Measurements from ENCODE around the gene CACNG4. TPM values are rescaled to one million over a fixed set of nuclear protein-coding genes. Genes with fewer than 3 reads are reported as not detected.

CACNG4 gene
- total RNA-seq, 1 donor from 2014 or later: 5.8 TPM

DNA sequence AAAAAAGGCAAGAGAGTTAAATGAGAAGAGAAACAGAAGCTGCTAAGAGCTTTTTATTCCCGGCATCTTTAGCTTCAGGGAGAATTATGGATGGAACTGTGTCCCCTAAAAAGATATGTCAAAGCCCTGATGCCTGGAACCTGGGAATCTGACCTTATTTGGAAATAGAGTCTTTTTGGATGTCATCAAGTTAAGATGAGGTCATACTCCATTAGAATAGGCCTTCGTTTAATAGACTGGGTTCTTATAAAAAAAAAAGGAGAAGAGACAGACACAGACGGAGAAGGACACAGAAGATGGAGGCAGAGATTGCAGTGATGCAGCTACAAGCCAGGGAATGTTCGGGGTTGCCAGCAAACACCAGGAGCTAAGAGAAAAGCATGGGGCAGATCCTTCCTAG lies 24.6 kb downstream of the CACNG4 start:
- Histone ChIP-seq H3K27me3 (ENCODE audit: insufficient read depth, low read length) (peaks cover 37% of the 10 kb centered on the region), H3K9me3 (ENCODE audit: insufficient read depth, low read depth, low read length) (no peaks in the 10 kb centered on the region), H3K9ac (ENCODE audit: low read length) (no peak overlapping the region), H3K4me3 (ENCODE audit: insufficient read depth, low read depth, low read length) (no peak overlapping the region), H2AFZ (ENCODE audit: low read depth, low read length) (no peak overlapping the region), H3K4me1 (ENCODE audit: insufficient read depth, low read length) (no peaks in the 10 kb centered on the region), H4K20me1 (ENCODE audit: insufficient read depth, low read length) (no peaks in the 10 kb centered on the region), H3K27ac (ENCODE audit: low read depth, low read length) (no peak overlapping the region), H3K79me2 (ENCODE audit: insufficient read depth, low read length) (no peaks in the 10 kb centered on the region), H3K36me3 (ENCODE audit: insufficient read depth, low read length) (no peaks in the 10 kb centered on the region), H3K4me2 (ENCODE audit: low read length) (no peak overlapping the region)
- Mint-ChIP-seq H3K27ac (ENCODE audit: unreplicated experiment) (no peak overlapping the region), H3K36me3 (ENCODE audit: low read depth, unreplicated experiment) (peaks cover 4% of the 10 kb centered on the region), H3K27me3 (ENCODE audit: low read depth, unreplicated experiment) (peaks cover 42% of the 10 kb centered on the region), H3K9me3 (ENCODE audit: unreplicated experiment) (no peaks in the 10 kb centered on the region), H3K4me1 (ENCODE audit: low read depth, unreplicated experiment) (peaks cover 3% of the 10 kb centered on the region), H3K4me3 (ENCODE audit: unreplicated experiment) (no peak overlapping the region)
- no peak for FAIRE-seq
- TF ChIP-seq, protein P1, sequence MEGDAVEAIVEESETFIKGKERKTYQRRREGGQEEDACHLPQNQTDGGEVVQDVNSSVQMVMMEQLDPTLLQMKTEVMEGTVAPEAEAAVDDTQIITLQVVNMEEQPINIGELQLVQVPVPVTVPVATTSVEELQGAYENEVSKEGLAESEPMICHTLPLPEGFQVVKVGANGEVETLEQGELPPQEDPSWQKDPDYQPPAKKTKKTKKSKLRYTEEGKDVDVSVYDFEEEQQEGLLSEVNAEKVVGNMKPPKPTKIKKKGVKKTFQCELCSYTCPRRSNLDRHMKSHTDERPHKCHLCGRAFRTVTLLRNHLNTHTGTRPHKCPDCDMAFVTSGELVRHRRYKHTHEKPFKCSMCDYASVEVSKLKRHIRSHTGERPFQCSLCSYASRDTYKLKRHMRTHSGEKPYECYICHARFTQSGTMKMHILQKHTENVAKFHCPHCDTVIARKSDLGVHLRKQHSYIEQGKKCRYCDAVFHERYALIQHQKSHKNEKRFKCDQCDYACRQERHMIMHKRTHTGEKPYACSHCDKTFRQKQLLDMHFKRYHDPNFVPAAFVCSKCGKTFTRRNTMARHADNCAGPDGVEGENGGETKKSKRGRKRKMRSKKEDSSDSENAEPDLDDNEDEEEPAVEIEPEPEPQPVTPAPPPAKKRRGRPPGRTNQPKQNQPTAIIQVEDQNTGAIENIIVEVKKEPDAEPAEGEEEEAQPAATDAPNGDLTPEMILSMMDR (IDR thresholded peaks at IDR 0.05; ENCODE audit: insufficient read depth, low read depth, low read length): no peak
- TF ChIP-seq EZH2 (IDR thresholded peaks at IDR 0.05; ENCODE audit: insufficient read depth, low read length): no peak
- no peak for DNase-seq (ENCODE audit: low read depth)

DNA sequence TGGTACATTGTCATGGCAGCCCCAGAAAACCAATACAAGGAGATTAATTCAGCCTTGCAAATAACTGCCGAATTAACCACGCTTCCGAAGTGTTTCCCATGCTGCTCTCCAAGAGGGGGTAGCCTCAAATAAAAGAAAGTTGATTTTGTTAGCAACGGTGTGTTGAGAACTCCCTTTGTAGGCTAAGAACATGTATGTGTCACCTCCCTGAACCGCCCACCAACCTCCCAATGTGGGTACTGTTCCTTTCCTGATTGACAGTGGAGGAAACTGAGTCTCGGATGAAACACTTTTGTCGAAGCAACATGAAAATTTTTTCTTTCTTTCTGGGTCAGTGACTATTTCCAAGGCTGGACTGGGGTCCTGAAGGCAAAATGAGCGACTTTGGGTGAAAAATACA lies 25.1 kb downstream of the CACNG4 start:
- no peak overlapping the region for H3K27ac Mint-ChIP-seq (ENCODE audit: unreplicated experiment)
- H3K4me3 Mint-ChIP-seq (ENCODE audit: unreplicated experiment): no peak overlapping the region
- H3K36me3 Mint-ChIP-seq (ENCODE audit: low read depth, unreplicated experiment): peaks cover 4% of the 10 kb centered on the region
- Histone ChIP-seq H3K9me3 (ENCODE audit: insufficient read depth, low read depth, low read length) (no peaks in the 10 kb centered on the region), H3K27me3 (ENCODE audit: insufficient read depth, low read length) (peaks cover 34% of the 10 kb centered on the region), H3K9ac (ENCODE audit: low read length) (no peak overlapping the region), H3K4me1 (ENCODE audit: insufficient read depth, low read length) (no peaks in the 10 kb centered on the region), H4K20me1 (ENCODE audit: insufficient read depth, low read length) (no peaks in the 10 kb centered on the region), H3K4me2 (ENCODE audit: low read length) (no peak overlapping the region), H3K4me3 (ENCODE audit: insufficient read depth, low read depth, low read length) (no peak overlapping the region), H3K79me2 (ENCODE audit: insufficient read depth, low read length) (no peaks in the 10 kb centered on the region), H3K36me3 (ENCODE audit: insufficient read depth, low read length) (no peaks in the 10 kb centered on the region), H3K27ac (ENCODE audit: low read depth, low read length) (no peak overlapping the region), H2AFZ (ENCODE audit: low read depth, low read length) (no peak overlapping the region)
- peaks cover 3% of the 10 kb centered on the region for H3K4me1 Mint-ChIP-seq (ENCODE audit: low read depth, unreplicated experiment)
- FAIRE-seq (no peak), DNase-seq (ENCODE audit: low read depth) (no peak)
- no peak for TF ChIP-seq EZH2 (IDR thresholded peaks at IDR 0.05; ENCODE audit: insufficient read depth, low read length)
- TF ChIP-seq, protein P1 (IDR thresholded peaks at IDR 0.05; ENCODE audit: insufficient read depth, low read depth, low read length): no peak
- peaks cover 42% of the 10 kb centered on the region for H3K27me3 Mint-ChIP-seq (ENCODE audit: low read depth, unreplicated experiment)
- no peaks in the 10 kb centered on the region for H3K9me3 Mint-ChIP-seq (ENCODE audit: unreplicated experiment)

GRCh38 chr17:66990047-66990446 lies 25.5 kb downstream of the CACNG4 start:
- Histone ChIP-seq H3K4me3 (ENCODE audit: insufficient read depth, low read depth, low read length) (no peak overlapping the region), H3K4me1 (ENCODE audit: insufficient read depth, low read length) (no peaks in the 10 kb centered on the region), H3K27ac (ENCODE audit: low read depth, low read length) (no peak overlapping the region), H4K20me1 (ENCODE audit: insufficient read depth, low read length) (no peaks in the 10 kb centered on the region), H3K9ac (ENCODE audit: low read length) (no peak overlapping the region), H2AFZ (ENCODE audit: low read depth, low read length) (no peak overlapping the region), H3K36me3 (ENCODE audit: insufficient read depth, low read length) (no peaks in the 10 kb centered on the region), H3K27me3 (ENCODE audit: insufficient read depth, low read length) (peaks cover 34% of the 10 kb centered on the region), H3K79me2 (ENCODE audit: insufficient read depth, low read length) (no peaks in the 10 kb centered on the region), H3K4me2 (ENCODE audit: low read length) (no peak overlapping the region), H3K9me3 (ENCODE audit: insufficient read depth, low read depth, low read length) (no peaks in the 10 kb centered on the region)
- FAIRE-seq: no peak
- Mint-ChIP-seq H3K36me3 (ENCODE audit: low read depth, unreplicated experiment) (peaks cover 4% of the 10 kb centered on the region), H3K9me3 (ENCODE audit: unreplicated experiment) (no peaks in the 10 kb centered on the region), H3K27ac (ENCODE audit: unreplicated experiment) (no peak overlapping the region), H3K4me3 (ENCODE audit: unreplicated experiment) (no peak overlapping the region), H3K27me3 (ENCODE audit: low read depth, unreplicated experiment) (peaks cover 41% of the 10 kb centered on the region), H3K4me1 (ENCODE audit: low read depth, unreplicated experiment) (peaks cover 3% of the 10 kb centered on the region)
- TF ChIP-seq, protein P1 (IDR thresholded peaks at IDR 0.05; ENCODE audit: insufficient read depth, low read depth, low read length): no peak
- TF ChIP-seq EZH2 (IDR thresholded peaks at IDR 0.05; ENCODE audit: insufficient read depth, low read length): no peak
- DNase-seq (ENCODE audit: low read depth): no peak
